ENCODE data around the gene NTSR1.

GRCh38 chr20:62801284-62802010 is 92.8 kb downstream of the NTSR1 start:
- no peak for TF ChIP-seq CTCF (IDR thresholded peaks at IDR 0.05; ENCODE audit: insufficient read depth, low read length)
- TF ChIP-seq GABPA (IDR thresholded peaks at IDR 0.05; ENCODE audit: low read depth): no peak
- TF ChIP-seq POLR2AphosphoS5 (IDR thresholded peaks at IDR 0.05; ENCODE audit: low read depth): no peak
- TF ChIP-seq REST (IDR thresholded peaks at IDR 0.05; ENCODE audit: insufficient replicate concordance, low read depth): no peak
- TF ChIP-seq SPI1 (IDR thresholded peaks at IDR 0.05; ENCODE audit: borderline replicate concordance, low read depth): no peak
